NCI-H446 (cell line): Measurements from ENCODE around the gene TUBGCP3.
"Not testable (repeated sequence)": the region's sequence is repeated elsewhere in the genome, so short reads cannot be mapped to it uniquely, and the experiment has no call there.

Source experiments
- DNase-seq, 2 experiments: peaks; one replicate each; lab custom pipeline; 2025; lab: John Stamatoyannopoulos, UW

The TUBGCP3 gene

DNA sequence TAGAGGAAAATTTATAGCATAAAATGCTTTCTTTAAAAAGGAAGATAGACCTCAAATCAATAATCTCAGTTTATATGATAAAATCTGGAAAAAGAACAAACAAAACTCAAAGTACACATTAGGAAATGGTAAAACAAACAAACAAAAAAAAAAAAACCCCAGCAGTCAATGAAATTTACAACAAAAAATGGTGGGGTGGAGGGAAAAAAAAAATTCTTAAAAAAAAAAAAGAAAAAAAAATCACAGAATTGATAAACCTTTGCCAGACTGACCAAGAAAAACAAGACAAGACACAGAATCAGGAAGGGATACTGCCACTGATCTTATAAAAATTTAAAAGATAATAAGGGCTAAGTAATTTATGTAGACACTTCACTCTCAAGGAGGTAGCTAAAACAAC lies 11.2 kb downstream of the TUBGCP3 start:
- no peak for DNase-seq

- no peak for DNase-seq
Observed at GRCh38 chr13:112576191-112576590, 11.8 kb downstream of the TUBGCP3 start.

DNA sequence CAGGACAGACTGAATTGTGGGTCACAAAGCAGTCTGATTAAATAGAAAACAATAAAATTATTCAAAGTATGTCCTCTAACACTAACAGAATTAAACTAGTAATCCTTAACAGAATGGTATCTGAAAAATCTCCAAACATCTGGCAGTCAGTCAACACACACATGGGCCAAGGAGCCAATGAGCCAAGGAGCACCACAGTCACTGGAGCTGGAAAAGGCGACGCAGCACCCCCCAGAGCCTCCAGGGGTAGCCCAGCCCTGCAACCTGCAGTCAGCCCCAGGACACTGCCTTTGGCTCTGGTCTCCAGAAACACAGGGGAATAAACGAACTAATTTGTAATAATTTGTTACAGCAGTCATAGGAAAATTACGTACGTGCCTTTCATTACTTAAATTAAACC lies 12.3 kb downstream of the TUBGCP3 start:
- DNase-seq = no peak

DNA sequence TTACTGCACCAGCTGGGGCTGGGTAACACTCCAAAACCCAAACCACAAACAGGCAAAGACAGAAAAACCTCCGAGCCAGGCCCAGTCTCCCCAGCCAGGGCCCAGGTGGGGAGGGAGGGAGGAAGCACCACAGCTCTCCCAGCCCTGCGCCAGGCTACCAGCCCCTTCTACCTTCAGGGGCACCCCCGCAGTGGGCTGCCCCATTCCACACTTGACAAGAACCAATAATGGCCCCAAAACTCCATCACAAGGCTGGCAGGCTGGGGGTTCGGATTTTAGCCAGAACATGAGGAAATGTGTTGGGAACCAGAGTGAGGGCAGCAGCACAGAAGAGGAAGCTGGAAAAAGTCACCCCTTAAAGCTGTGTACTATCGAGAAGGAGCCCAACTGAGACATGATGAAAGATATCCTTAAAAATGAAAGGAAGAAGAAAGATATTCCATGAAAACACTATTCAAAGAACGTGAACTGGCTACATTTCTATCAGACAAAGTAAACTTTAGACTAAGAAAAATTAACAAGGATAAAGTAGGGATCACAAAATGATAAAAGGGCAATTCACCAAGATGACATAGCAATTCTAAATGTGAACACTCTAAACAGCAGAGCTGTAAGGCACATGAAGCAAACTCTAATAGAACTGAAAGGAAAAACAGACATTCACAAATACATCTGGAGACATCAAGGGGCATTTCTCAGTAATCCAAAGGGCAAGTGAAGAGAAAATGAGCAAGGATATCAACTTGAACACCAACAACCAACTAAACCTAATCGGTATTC lies 12.9 kb downstream of the TUBGCP3 start:
- no peak for DNase-seq

GRCh38 chr13:112574416-112574815 lies 13.5 kb downstream of the TUBGCP3 start:
- no peak for DNase-seq

DNA sequence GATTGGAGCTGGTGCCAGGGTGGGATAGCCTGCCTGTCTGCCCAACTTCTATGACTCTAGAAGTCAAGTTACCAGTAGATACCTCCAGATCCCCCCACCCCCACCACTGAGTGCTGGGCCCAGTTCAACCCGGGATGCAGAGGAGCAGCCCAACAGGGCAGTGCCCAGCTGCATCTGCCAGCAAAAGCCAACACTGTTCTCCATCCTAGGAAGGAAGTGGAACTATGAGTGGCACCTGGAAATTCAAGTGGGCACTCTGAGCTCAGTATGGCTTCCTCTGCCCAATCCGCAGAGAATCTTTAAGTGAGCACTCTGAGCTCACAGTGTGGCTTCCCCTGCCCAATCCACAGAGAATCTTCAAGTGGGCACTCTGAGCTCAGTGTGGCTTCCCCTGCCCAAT lies 14.2 kb downstream of the TUBGCP3 start:
- DNase-seq = no peak

GRCh38 chr13:112572366-112572765 lies 15.6 kb downstream of the TUBGCP3 start:
- DNase-seq = no peak

GRCh38 chr13:112569821-112570220 lies 18.1 kb downstream of the TUBGCP3 start:
- no peak for DNase-seq

DNA sequence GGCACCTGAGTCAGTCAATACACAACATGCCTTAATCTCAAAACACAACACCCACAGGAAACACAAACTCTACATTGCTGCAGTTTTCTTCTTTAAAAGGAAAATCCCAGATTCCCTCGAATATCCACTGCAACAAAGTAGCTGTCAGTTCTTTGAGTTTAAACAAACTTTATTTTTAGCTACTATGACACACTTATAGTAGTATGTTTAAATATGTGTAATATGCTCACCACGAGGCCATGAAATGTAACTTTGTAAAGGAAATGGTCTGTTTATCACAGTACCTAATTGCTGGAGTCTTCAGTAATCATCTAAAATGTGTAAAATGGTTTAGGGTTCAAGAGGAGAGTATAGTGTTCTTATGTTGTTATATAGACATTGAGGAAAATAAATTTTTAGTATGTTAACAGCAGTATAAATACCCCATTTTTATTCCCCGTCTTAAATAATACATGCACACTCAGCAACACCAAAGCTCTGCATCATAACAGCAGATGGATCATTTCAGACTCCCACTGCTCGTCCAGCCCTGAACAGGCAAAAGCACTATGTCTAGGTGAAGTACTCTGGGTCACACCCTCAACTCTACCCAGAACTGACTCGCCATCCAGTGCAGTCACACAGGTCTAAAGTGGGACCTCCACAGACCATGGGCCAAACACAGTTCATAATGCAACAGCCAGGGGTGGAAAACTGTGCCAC lies 20.6 kb downstream of the TUBGCP3 start:
- DNase-seq = no peak

DNA sequence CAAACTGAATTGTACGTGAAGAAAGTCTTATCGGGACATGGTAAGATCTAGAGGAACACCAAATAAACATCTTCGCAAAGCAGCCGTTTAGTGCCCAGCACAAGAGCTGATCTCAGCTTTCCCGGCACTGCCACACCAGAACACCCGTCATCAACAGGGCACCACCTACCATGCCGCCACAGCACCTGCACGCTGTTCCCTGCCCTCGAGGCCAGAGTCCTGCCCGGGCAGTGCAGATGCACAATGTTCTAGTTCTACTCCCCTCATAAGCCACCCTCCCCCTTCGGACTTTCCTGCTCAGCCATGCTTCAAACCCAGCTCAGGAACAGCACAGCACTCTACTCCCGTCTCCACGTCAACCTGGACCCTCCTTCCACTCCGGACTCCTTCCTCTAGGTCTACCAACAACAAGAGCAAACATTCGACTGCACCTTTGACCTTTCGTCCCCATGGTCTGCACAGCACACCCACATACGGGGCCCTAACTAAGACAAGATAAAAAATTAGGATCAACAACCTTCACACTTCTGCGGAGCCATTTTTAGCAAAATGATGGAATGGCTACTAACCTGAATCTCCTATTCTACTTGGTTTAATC lies 25.1 kb downstream of the TUBGCP3 start:
- no peak for DNase-seq

DNA sequence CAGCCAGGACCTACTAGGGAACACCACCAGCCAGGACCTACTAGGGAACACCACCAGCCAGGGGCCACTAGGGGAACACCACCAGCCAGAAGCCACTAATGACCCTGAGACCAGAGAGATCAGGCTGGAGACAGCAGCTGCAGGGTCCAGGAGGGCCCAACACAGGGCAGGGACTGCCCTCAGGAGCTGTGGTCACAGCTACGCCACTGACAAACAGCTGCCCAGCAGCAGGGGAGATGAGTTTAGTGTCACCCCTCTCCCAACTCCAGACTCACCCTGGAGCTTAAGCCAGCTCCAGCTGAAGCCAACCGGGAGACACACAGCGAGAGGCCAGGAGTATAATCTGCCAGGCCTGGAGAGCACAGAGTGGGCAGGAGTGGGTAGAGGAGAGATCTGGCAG lies 25.7 kb downstream of the TUBGCP3 start:
- DNase-seq = no peak

- DNase-seq = no peak
Observed at GRCh38 chr13:112561478-112561877, 26.5 kb downstream of the TUBGCP3 start.

DNA sequence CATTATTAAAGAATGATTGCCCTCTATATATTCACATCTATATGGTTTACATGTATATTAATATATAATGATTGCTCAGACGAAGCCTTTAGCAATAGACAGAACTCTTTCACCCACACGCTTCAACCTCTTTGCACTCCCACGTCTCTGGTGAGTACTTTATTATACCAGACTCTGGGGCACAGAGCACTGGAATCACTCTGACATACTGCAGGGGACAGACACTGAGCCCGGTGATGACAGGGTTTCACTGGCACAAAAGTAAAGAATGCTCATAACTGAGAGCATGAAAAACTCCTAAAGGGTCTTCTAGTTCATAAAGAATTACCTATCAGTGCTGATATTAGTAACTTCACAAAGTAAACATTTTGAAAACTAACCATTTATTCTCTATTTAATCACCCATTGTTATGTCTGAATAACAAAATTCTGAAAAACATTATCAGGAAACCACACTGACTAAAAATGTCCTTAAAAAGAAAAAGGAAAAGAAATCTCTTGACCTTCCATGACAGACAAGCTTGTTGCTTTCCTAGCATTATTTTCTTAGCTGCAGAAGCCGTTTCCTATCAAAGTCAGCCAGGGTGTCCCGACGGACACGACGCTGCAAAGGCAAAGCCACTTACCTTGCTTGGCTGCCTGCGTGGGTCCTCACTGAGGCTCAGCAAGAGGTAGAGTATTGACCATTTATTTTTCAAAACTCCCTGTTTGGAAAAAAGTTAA lies 29.1 kb downstream of the TUBGCP3 start:
- DNase-seq = no peak

- no peak for DNase-seq
Observed at GRCh38 chr13:112556600-112556999, 31.4 kb downstream of the TUBGCP3 start.

DNA sequence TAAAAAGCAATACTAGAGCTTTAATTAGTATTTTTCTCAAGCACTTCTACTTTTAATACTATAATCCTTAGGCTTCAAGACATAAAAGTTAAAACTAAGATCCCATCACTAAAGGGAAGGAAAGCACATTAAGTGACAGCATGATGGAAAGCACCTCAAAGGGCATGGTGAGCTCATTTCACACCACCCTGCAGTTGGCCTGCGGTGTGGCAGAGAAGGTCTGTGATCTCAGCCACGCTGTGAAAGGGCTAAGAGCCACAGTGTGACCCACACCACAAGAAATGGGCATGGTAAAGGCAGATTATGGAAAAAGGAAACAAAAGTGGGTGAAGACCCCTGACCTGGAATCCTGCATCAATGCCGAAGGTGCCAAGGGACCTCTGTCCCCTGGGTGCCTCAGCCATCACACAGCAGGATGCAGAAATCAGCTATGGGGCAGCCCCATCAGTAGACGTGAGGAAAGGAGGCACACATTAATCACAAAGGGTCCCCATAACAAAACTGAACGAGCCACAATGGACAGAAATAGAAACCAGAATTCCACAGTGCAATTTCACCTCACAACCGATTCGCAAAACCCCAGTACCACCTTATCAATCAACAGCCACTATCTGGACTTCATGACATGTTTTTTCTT lies 33.6 kb downstream of the TUBGCP3 start:
- DNase-seq = no peak

- not testable (repeated sequence) for DNase-seq
Observed at GRCh38 chr13:112548975-112549374, 39.0 kb downstream of the TUBGCP3 start.

DNA sequence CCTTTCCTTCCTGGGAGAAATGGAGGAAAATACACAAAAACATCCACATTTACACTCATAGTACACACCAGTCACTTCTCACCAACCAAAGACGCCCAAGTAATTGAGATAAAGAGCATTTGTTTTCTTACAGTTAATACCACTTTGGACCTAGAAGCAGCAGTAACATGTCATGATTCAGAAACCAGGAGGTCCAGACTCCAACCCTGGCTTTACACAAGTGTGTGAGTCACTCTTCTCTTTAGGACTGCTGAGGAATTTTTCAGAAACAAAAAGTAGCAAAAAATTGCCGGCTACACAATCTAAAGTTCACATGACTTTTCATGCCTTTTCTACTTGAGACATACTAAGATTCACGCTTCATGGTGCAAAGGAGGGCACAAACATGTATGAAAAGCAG lies 42.1 kb downstream of the TUBGCP3 start:
- DNase-seq = no peak

- no peak for DNase-seq
Observed at GRCh38 chr13:112532837-112533745, 54.9 kb downstream of the TUBGCP3 start.

GRCh38 chr13:112531263-112531794 lies 56.6 kb downstream of the TUBGCP3 start:
- no peak for DNase-seq

DNA sequence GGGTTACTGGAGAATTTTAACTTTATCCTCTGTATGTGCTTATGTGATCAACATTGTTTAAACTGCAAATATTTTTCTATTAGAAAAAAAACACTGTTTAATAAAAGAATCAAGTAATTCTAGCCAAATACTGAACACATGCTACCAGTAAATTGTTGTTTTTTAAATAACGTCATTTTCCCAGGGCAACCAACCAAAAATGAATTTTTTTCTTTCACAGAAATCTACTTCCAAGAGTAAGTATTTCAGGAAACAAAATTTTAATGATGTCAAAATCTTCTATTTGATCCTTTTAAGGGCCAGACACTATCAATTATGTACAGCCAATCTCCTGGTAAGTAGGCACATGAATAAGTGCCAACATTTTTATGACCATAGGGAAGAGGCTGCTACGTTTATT lies 57.1 kb downstream of the TUBGCP3 start:
- no peak for DNase-seq

- DNase-seq = no peak
Observed at GRCh38 chr13:112529216-112529615, 58.7 kb downstream of the TUBGCP3 start.
